T-cell (primary cell): ENCODE measurements around the gene C7orf25. TPM values are rescaled to one million over a fixed set of nuclear protein-coding genes. Genes with fewer than 3 reads are reported as not detected.

ENCODE experiments used
- ATAC-seq, 4 experiments: fragments of 200-7000 bp in 3 of 4; fragments of 150-1000 bp in 1 of 4; cut with Tn5 transposase; replicated peaks in 1 of 4; 1 replicate in 3 of 4; 2 replicates in 1 of 4; pipeline ENCODE4 v1.10.0; 2021; ENCODE audit warnings: moderate library complexity in 3 of 4, mild to moderate bottlenecking in 2 of 4, moderate number of reproducible peaks in 1 of 4
- CTCF ChIA-PET, 2 donors: fragments of 300-600 bp; sonication (Branson Sonifier 250); formaldehyde crosslinking; loops; one replicate each; lab custom pipeline; 2022; ENCODE audit warnings: antibody characterized with exemption in 2 of 2; lab: Charles Lee
- POLR2A ChIA-PET, 2 donors: fragments of 300-600 bp; sonication (Branson Sonifier 250); formaldehyde crosslinking; loops; one replicate each; lab custom pipeline; 2022; ENCODE audit warnings: antibody characterized with exemption in 2 of 2; lab: Charles Lee
- DNase-seq, 35 experiments: peaks; one replicate each; pipeline versions ENCODE4 v3.0.0 to v3.0.0-alpha.2; 2013 to 2023
- H3K27ac ChIP-seq: one replicate; pipeline ENCODE4 v1.5.1; 2013; ENCODE audit warnings: low read length
- H3K27me3 ChIP-seq, 2 experiments: replicated peaks in 1 of 2; 1 replicate in 1 of 2; 2 replicates in 1 of 2; pipeline versions ENCODE4 v1.6.1 to v1.7.0; 2013; ENCODE audit warnings: low read length in 1 of 2, mixed read lengths in 1 of 2; ENCODE audit not compliant: control insufficient read depth in 2 of 2, insufficient read depth in 2 of 2; ENCODE audit errors: extremely low read depth in 1 of 2
- H3K36me3 ChIP-seq, 2 donors: 1 replicate in 1 of 2; 2 replicates in 1 of 2; pipeline versions ENCODE4 v1.6.1 to v1.7.0; 2013; ENCODE audit warnings: low read length in 1 of 2; ENCODE audit not compliant: control insufficient read depth in 2 of 2, insufficient read depth in 1 of 2; ENCODE audit errors: extremely low read depth in 1 of 2
- H3K4me1 ChIP-seq, 2 experiments: 1 replicate in 1 of 2; 2 replicates in 1 of 2; pipeline versions ENCODE4 v1.6.1 to v1.7.0; 2013; ENCODE audit warnings: low read length in 2 of 2, mixed read lengths in 1 of 2; ENCODE audit not compliant: insufficient read depth in 2 of 2, control insufficient read depth in 1 of 2; ENCODE audit errors: extremely low read depth in 1 of 2
- H3K4me3 ChIP-seq, 2 donors: 1 replicate in 1 of 2; 2 replicates in 1 of 2; pipeline versions ENCODE4 v1.5.1 to v1.7.0; 2013; ENCODE audit warnings: mild to moderate bottlenecking in 2 of 2, low read length in 1 of 2, moderate library complexity in 1 of 2; ENCODE audit not compliant: control insufficient read depth in 1 of 2; ENCODE audit errors: extremely low read depth in 1 of 2
- H3K9me3 ChIP-seq: 2 replicates; pipeline ENCODE4 v1.7.0; 2013
- H3K27ac Mint-ChIP-seq, 2 donors: one replicate each; pipeline ENCODE4 v1.8.0; 2020 to 2021; ENCODE audit warnings: mild to moderate bottlenecking in 2 of 2, mixed read lengths in 2 of 2
- H3K27me3 Mint-ChIP-seq, 2 donors: one replicate each; pipeline ENCODE4 v1.8.0; 2021 to 2022; ENCODE audit warnings: mixed read lengths in 2 of 2
- H3K36me3 Mint-ChIP-seq: one replicate; pipeline ENCODE4 v1.8.0; 2021; ENCODE audit warnings: mixed read lengths
- H3K4me1 Mint-ChIP-seq, 3 donors: one replicate each; pipeline ENCODE4 v1.8.0; 2020 to 2022; ENCODE audit warnings: mixed read lengths in 3 of 3, mild to moderate bottlenecking in 1 of 3
- H3K4me3 Mint-ChIP-seq, 3 donors: one replicate each; pipeline ENCODE4 v1.8.0; 2020 to 2022; ENCODE audit warnings: mild to moderate bottlenecking in 3 of 3, mixed read lengths in 3 of 3, moderate library complexity in 3 of 3
- H3K9me3 Mint-ChIP-seq, 3 donors: one replicate each; pipeline ENCODE4 v1.8.0; 2020 to 2022; ENCODE audit warnings: mixed read lengths in 3 of 3
- WGBS: methylation state at CpG from one replicate; pipeline ENCODE4 v1.1.5; 2013; ENCODE audit warnings: missing lambda C conversion rate; ENCODE audit not compliant: insufficient coverage; 5-methylcytosine and 5-hydroxymethylcytosine counted together
- total RNA-seq, 35 experiments: library from RNA in 6 of 35; stranded (reverse) in 6 of 35; fragments of 120-200 nt in 1 of 35; gene quantifications; one replicate each; pipeline versions ENCODE4 v1.2.1 to v1.2.4 and lab custom pipeline; 2013 to 2026

C7orf25 gene
- total RNA-seq, 5 donors from 2014 or later (not counting 1 experiment from before 2014, with no cell fraction given): 3.3 to 8.4 (median 5.2) TPM

DNA sequence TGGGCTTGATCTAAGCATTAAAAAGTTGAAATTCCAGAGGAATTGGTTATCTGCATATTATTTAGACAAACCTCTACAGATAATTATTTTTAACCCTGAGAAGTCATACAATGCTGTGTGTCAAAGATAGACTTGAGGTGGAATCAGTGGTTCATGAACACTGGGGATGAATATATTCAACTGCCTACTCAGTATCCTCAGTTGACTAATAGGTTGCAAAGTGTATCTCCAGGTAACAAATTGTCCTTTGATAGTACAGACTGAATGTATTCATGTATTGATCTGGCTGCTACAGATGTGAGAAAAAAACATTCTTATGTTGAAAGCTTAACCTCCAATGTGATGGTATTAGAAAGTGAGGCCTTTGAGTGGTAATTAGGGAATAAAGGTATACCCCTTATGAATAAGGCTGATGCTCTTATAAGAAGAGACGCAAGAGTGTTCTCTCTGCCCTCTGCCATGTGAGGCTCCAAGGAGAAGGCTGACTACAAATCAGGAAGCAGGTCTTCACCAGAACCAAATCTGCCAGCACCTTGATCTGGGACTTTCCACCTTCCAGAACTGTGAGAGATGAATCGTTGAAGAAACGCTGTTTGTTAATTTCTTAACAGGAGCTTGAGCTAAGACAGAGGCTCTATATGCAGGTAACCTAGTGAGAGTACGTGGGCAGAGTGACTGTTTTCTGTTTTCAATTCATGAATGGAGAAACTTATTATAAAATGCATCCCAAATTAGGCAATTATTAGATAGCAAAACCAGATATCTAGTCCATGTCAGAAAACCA is 27.8 kb upstream of the C7orf25 start:
- H3K9me3 Mint-ChIP-seq: no peaks in the 10 kb centered on the region
- DNase-seq (no peak), ATAC-seq (peak in 1 of 4 experiments; percentile 26)
- peaks cover 8 to 21% (median 18%) of the 10 kb centered on the region in 3 donors for H3K4me1 Mint-ChIP-seq
- no peaks in the 10 kb centered on the region for H3K27me3 Mint-ChIP-seq
- no peak overlapping the region for H3K4me3 Mint-ChIP-seq
- Histone ChIP-seq H3K27me3 (no peaks in the 10 kb centered on the region), H3K36me3 (peaks cover 0 to 43% of the 10 kb centered on the region in 2 donors), H3K4me1 (no peaks in the 10 kb centered on the region), H3K4me3 (no peak overlapping the region), H3K27ac (no peak overlapping the region), H3K9me3 (no peaks in the 10 kb centered on the region)
- ChIA-PET POLR2A (no interaction called here), CTCF (interaction anchor here (0.7 to 2.8 kb wide), 4 partner anchors 9 to 791 kb away, joined by 3 to 9 read pairs (median 4); partner anchors contain the start of genes PSMA2 (in 1 of the 2) and STK17A (in 1 of the 2))
- peak overlapping the region; percentile 4 to 30 for H3K27ac Mint-ChIP-seq
- peaks cover 23% of the 10 kb centered on the region for H3K36me3 Mint-ChIP-seq
- 55% methylated on average over 2 of the region's 4 CpGs for WGBS

DNA sequence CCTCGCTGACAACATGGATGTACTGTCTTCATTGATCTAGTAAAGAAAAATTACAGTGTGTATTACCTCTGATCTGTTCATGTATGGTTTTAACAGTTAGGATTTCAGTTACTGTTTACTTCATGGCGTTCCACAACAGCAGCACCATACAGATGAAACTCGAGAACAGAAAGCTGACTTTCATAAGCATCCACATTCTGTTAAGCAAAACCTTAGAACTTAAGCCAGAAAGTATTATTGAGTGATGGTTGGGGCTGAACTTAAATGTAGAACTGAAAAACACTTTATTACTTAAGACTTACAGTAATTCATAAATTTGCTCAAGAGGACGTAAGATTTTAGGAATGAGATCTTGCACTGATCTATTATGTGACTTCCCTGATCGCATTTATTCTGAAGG is 24.0 kb upstream of the C7orf25 start:
- H3K27ac ChIP-seq: no peak overlapping the region
- WGBS: no CpG with 5 or more reads among the region's 5 CpGs
- Mint-ChIP-seq H3K4me1 (peaks cover 39 to 50% (median 49%) of the 10 kb centered on the region in 3 donors), H3K27me3 (no peaks in the 10 kb centered on the region), H3K36me3 (peaks cover 23% of the 10 kb centered on the region), H3K27ac (peak overlapping the region; percentile 6 to 12), H3K9me3 (no peaks in the 10 kb centered on the region), H3K4me3 (no peak overlapping the region)
- ChIA-PET CTCF (interaction anchor here (0.6 to 1.5 kb wide), 4 partner anchors 594 to 902 kb away, joined by 3 to 5 read pairs (median 3); partner anchors contain the start of gene STK17A (in 1 of the 2)), POLR2A (no interaction called here)
- peaks cover 0 to 43% of the 10 kb centered on the region in 2 donors for H3K36me3 ChIP-seq
- H3K4me3 ChIP-seq: no peak overlapping the region
- no peak for ATAC-seq
- H3K27me3 ChIP-seq: no peaks in the 10 kb centered on the region
- peaks cover 11 to 14% of the 10 kb centered on the region in 2 experiments for H3K4me1 ChIP-seq
- no peak for DNase-seq
- no peaks in the 10 kb centered on the region for H3K9me3 ChIP-seq

DNA sequence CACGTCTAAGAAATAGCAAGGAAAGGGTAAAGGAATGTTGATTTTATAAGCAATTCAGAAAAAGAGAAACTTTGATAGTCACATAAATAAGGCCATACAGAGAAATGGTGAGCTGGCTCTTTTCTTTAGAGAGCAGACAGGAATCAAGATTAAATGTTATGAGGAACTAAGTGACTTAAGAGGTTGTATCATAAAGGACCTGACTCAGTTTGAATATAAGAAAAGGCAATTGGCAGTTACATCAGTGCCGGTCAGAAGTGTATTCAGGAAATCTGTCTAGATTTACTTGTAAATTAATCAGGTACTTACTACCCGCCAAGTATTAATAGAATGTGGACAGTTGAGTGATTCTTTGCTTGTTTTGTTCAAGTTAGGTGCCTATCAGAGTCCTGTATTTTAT is 22.4 kb upstream of the C7orf25 start:
- peaks cover 48 to 58% (median 58%) of the 10 kb centered on the region in 3 donors for H3K4me1 Mint-ChIP-seq
- H3K27ac Mint-ChIP-seq: peak overlapping the region in 1 of 2 donors; percentile 19
- H3K4me3 Mint-ChIP-seq: peak overlapping the region; percentile 47 to 100 (median 97)
- no peak overlapping the region for H3K4me3 ChIP-seq
- DNase-seq (no peak), ATAC-seq (no peak)
- H3K36me3 ChIP-seq: peaks cover 0 to 35% of the 10 kb centered on the region in 2 donors
- H3K27me3 Mint-ChIP-seq: no peaks in the 10 kb centered on the region
- H3K27me3 ChIP-seq: no peaks in the 10 kb centered on the region
- H3K27ac ChIP-seq: no peak overlapping the region
- H3K4me1 ChIP-seq: peaks cover 23 to 24% of the 10 kb centered on the region in 2 experiments
- H3K9me3 Mint-ChIP-seq: no peaks in the 10 kb centered on the region
- H3K36me3 Mint-ChIP-seq: peaks cover 19% of the 10 kb centered on the region
- POLR2A ChIA-PET: interaction anchor here in 1 of 2 donors (0.6 kb wide), 1 partner anchor 1947 kb away, joined by 3 read pairs; no protein-coding TSS in a partner anchor
- no CpG with 5 or more reads among the region's 3 CpGs for WGBS
- CTCF ChIA-PET: interaction anchor here in 1 of 2 donors (1.5 kb wide), 1 partner anchor 904 kb away, joined by 5 read pairs; no protein-coding TSS in a partner anchor
- H3K9me3 ChIP-seq: no peaks in the 10 kb centered on the region

DNA sequence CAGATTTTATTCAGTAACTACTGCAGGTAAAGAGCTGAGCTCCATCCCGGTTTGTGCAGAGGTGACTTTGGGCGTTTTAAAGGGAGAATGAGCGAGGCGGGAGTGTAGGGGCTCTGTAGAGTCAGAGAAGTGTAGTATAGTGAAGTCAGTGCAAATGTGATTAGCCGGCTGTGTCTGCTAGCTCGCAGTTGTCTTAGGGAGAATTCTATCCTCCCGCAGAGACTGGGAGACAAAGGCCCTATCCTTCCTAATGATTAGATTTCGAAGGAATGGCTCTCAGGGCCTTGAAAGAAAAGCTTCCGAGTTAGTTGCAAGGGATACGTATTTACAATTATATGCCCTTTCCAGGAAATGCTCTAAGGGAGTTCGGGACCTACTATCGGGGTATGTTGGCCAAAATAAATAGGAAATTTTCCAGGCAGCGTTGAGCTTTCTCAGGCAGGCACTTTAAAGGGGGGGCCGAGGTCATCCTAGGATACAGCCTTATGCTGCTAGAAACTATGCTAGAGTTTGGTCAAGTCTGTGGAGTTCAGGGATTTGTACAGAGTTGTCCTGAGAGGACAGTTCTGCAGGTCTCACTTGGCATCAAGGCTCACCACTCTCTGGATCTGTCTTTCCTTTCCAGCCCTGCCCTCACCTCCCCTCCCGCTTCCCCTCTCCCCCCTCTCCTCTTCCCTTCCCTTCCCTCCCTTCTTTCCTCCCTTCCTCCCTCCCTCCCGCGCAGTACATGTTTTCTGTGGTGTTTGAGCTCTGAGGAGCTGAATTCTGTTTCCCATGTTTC is 21.1 kb upstream of the C7orf25 start:
- H3K9me3 Mint-ChIP-seq: no peaks in the 10 kb centered on the region
- peak overlapping the region; percentile 98 for H3K27ac Mint-ChIP-seq
- H3K36me3 ChIP-seq: peaks cover 0 to 25% of the 10 kb centered on the region in 2 donors
- WGBS: 0% methylated on average over 5 of the region's 17 CpGs
- no peaks in the 10 kb centered on the region for H3K27me3 ChIP-seq
- H3K4me1 Mint-ChIP-seq: peaks cover 61 to 71% (median 69%) of the 10 kb centered on the region in 3 donors
- peak overlapping the region; percentile 86 for H3K27ac ChIP-seq
- ChIA-PET POLR2A (interaction anchor here (0.6 to 1.3 kb wide), 6 partner anchors 15 to 650 kb away, joined by 3 to 13 read pairs (median 8); no protein-coding TSS in a partner anchor), CTCF (interaction anchor here (0.5 to 2.9 kb wide), 11 partner anchors 8 to 905 kb away, joined by 3 to 15 read pairs (median 4); partner anchors contain the start of gene STK17A (in 1 of the 2))
- peak overlapping the region; percentile 97 to 100 (median 99) for H3K4me3 Mint-ChIP-seq
- H3K36me3 Mint-ChIP-seq: peaks cover 16% of the 10 kb centered on the region
- DNase-seq: peak in 1 of 35 experiments; percentile 20
- peak overlapping the region; percentile 85 to 100 for H3K4me3 ChIP-seq
- H3K27me3 Mint-ChIP-seq: no peaks in the 10 kb centered on the region
- peaks cover 23 to 24% of the 10 kb centered on the region in 2 experiments for H3K4me1 ChIP-seq
- no peaks in the 10 kb centered on the region for H3K9me3 ChIP-seq
- no peak for ATAC-seq

DNA sequence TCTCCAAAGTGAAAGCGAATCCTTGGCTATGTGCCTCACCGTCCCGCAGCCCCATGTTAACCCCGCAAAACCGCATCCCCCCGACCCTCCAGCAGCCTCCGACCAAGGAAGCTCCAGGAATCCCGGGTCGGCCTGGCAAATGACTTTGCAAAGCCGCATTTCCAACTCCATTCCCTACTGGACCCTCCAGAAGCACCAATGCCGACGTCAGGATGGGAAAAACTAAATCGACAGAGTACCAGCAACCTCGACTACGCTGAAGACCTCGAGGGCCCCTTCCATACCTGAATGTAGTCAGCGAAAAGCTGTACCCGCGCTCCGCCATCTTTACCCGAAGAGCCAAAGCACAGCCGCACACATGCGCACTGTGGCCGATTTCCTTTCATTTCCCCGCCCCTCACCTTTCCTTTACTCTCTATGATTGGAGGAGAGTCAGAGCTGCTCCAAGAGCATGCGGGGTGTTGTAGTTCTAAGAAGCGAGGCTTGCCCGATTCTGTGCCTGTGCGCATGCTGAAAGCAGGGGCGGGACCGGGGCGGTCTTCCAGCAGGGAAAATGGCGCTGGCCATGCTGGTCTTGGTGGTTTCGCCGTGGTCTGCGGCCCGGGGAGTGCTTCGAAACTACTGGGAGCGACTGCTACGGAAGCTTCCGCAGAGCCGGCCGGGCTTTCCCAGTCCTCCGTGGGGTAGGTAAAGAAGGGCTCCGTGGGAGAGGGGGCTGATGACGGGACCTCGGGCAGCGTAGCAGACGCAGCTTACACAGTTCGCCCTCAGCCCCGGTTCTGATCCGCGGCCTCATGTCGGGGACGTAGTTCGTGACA is 20.2 kb upstream of the C7orf25 start, which contains the start of the genes MRPL32 and PSMA2:
TSS of gene MRPL32 (plus strand) at position 543 of the 818 bp plus-strand sequence. CDS start at position 554, 11 bp downstream.
TSS of gene PSMA2 (minus strand) at position 341 of the 818 bp plus-strand sequence. CDS start at position 325, 16 bp downstream.
- Histone ChIP-seq H3K9me3 (no peaks in the 10 kb centered on the region), H3K4me1 (peaks cover 23 to 24% of the 10 kb centered on the region in 2 experiments), H3K27me3 (no peaks in the 10 kb centered on the region), H3K4me3 (peak within 1 kb of the TSS; percentile 85 to 100), H3K27ac (peak within 1 kb of the TSS; percentile 86), H3K36me3 (peaks cover 0 to 19% of the 10 kb centered on the region in 2 donors)
- peaks cover 13% of the 10 kb centered on the region for H3K36me3 Mint-ChIP-seq
- POLR2A ChIA-PET: interaction anchor here in 1 of 2 donors (0.6 to 1.8 kb wide), 8 partner anchors 8 to 827 kb away, joined by 3 to 13 read pairs (median 4); partner anchors contain the start of genes BLVRA and C7orf25
- peak within 1 kb of the TSS; percentile 98 for H3K27ac Mint-ChIP-seq
- no peaks in the 10 kb centered on the region for H3K9me3 Mint-ChIP-seq
- CTCF ChIA-PET: interaction anchor here (0.7 to 2.9 kb wide), 12 partner anchors 9 to 1113 kb away, joined by 3 to 15 read pairs (median 4); partner anchors contain the start of genes C7orf25 (in 1 of the 2), DBNL (in 1 of the 2) and STK17A (in 1 of the 2)
- peaks cover 67 to 77% (median 76%) of the 10 kb centered on the region in 3 donors for H3K4me1 Mint-ChIP-seq
- 1% methylated on average over 38 of the region's 56 CpGs for WGBS
- H3K4me3 Mint-ChIP-seq: peak within 1 kb of the TSS; percentile 97 to 100 (median 99)
- H3K27me3 Mint-ChIP-seq: no peaks in the 10 kb centered on the region
- peak; percentile 81 to 98 (median 94) for DNase-seq
- peak; percentile 99 to 100 (median 100) for ATAC-seq
